CD4-positive, alpha-beta T cell treated with Interleukin-6 at 100 ng/mL for 8 hours (primary cell): ENCODE measurements around the gene AUNIP.

ENCODE experiments used
- DNase-seq: peaks from one replicate; pipeline ENCODE4 v3.0.0-alpha.2; 2020; ENCODE audit warnings: mixed read lengths, low spot score

The AUNIP gene

GRCh38 chr1:25794325-25794724 is 64.9 kb downstream of the AUNIP start:
- DNase-seq = no peak

DNA sequence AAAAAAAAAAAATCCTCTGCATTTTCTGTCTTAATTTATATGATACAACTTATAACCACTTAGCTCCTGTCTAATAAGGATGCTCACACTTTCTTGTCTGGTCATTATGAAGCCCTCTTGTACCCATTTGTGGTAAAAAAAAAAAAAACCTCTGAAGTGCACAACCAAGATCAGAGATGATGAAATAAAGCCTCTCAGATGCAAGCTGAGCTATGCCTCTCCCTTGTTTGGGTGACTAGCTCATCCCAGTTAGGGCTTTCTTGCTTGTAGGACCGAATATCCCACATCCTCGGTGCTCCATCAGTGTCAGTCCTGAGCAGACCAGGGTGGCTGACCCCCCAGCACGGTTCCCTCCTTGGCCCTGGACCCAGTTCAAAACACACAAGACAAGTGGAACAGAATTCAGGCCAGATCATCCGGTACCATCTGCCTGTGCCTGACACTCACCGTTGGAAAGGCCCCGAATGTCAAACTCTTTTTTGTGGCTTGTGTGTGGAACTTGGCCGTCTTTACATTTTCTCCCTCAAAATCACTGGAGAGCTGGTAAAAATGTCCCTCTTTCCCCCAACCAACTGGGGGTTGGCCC is 65.6 kb downstream of the AUNIP start:
- no peak for DNase-seq

- DNase-seq = no peak
Observed at GRCh38 chr1:25792115-25792514, 67.1 kb downstream of the AUNIP start.

GRCh38 chr1:25790472-25790871 is 68.8 kb downstream of the AUNIP start:
- DNase-seq = no peak

- no peak for DNase-seq
Observed at GRCh38 chr1:25787760-25788166, 71.5 kb downstream of the AUNIP start.

GRCh38 chr1:25786887-25787759 is 72.1 kb downstream of the AUNIP start:
- DNase-seq = no peak

GRCh38 chr1:25785333-25786067 is 73.8 kb downstream of the AUNIP start:
- DNase-seq = no peak

GRCh38 chr1:25784575-25785051 is 74.6 kb downstream of the AUNIP start:
- DNase-seq = no peak
